Effector memory CD4-positive, alpha-beta T cell (primary cell): ENCODE data around the gene FITM1.

Source experiments
- DNase-seq, 3 donors: peaks; one replicate each; pipeline ENCODE4 v3.0.0-alpha.2; 2020
- H3K27ac ChIP-seq: 2 replicates; pipeline ENCODE4 v1.7.0; 2013; ENCODE audit warnings: mild to moderate bottlenecking, low read length, moderate library complexity; ENCODE audit not compliant: insufficient read depth, poor library complexity, severe bottlenecking
- H3K27me3 ChIP-seq: replicated peaks from 2 replicates; pipeline ENCODE4 v1.7.0; 2013; ENCODE audit warnings: mild to moderate bottlenecking, low read length; ENCODE audit not compliant: insufficient read depth, control insufficient read depth, poor library complexity, severe bottlenecking
- H3K36me3 ChIP-seq: 2 replicates; pipeline ENCODE4 v1.7.0; 2013; ENCODE audit warnings: mild to moderate bottlenecking, low read length, moderate library complexity; ENCODE audit not compliant: control insufficient read depth, insufficient read depth
- H3K4me1 ChIP-seq: 2 replicates; pipeline ENCODE4 v1.7.0; 2013; ENCODE audit warnings: low read length, mild to moderate bottlenecking; ENCODE audit not compliant: control insufficient read depth, insufficient read depth, poor library complexity, severe bottlenecking
- H3K4me3 ChIP-seq: 2 replicates; pipeline ENCODE4 v1.7.0; 2013; ENCODE audit warnings: low read length, low read depth, mild to moderate bottlenecking; ENCODE audit not compliant: insufficient read depth, poor library complexity, severe bottlenecking
- H3K9me3 ChIP-seq: 2 replicates; pipeline ENCODE4 v1.7.0; 2013; ENCODE audit warnings: mild to moderate bottlenecking, low read length, moderate library complexity; ENCODE audit not compliant: control insufficient read depth

Gene FITM1

GRCh38 chr14:24147761-24148428, 17.4 kb downstream of the FITM1 start:
- Histone ChIP-seq H3K36me3 (peaks cover 51% of the 10 kb centered on the region), H3K27ac (peak overlapping the region; percentile 93)

GRCh38 chr14:24149302-24149969, 19.0 kb downstream of the FITM1 start:
- no peaks in the 10 kb centered on the region for H3K27me3 ChIP-seq
- no peak overlapping the region for H3K4me3 ChIP-seq
- H3K27ac ChIP-seq: no peak overlapping the region
- DNase-seq: no peak
- H3K4me1 ChIP-seq: peaks cover 27% of the 10 kb centered on the region
- peaks cover 47% of the 10 kb centered on the region for H3K36me3 ChIP-seq
- no peaks in the 10 kb centered on the region for H3K9me3 ChIP-seq

More at GRCh38 chr14:24147761-24148428, 17.4 kb downstream of the FITM1 start:
- H3K4me3 ChIP-seq: peak overlapping the region; percentile 93
- H3K4me1 ChIP-seq: peaks cover 27% of the 10 kb centered on the region
- DNase-seq: peak in 1 of 3 donors; percentile 23
- H3K9me3 ChIP-seq: no peaks in the 10 kb centered on the region
- no peaks in the 10 kb centered on the region for H3K27me3 ChIP-seq

GRCh38 chr14:24150061-24150460, 19.6 kb downstream of the FITM1 start:
- Histone ChIP-seq H3K36me3 (peaks cover 53% of the 10 kb centered on the region), H3K4me1 (peaks cover 27% of the 10 kb centered on the region), H3K9me3 (no peaks in the 10 kb centered on the region), H3K27ac (no peak overlapping the region), H3K4me3 (no peak overlapping the region), H3K27me3 (no peaks in the 10 kb centered on the region)
- no peak for DNase-seq

GRCh38 chr14:24150567-24150966, 20.1 kb downstream of the FITM1 start:
- Histone ChIP-seq H3K9me3 (no peaks in the 10 kb centered on the region), H3K27ac (no peak overlapping the region), H3K4me1 (peaks cover 22% of the 10 kb centered on the region), H3K36me3 (peaks cover 58% of the 10 kb centered on the region), H3K4me3 (no peak overlapping the region), H3K27me3 (no peaks in the 10 kb centered on the region)
- DNase-seq: no peak

- H3K27ac ChIP-seq: no peak overlapping the region
- no peaks in the 10 kb centered on the region for H3K27me3 ChIP-seq
- H3K9me3 ChIP-seq: no peaks in the 10 kb centered on the region
- no peak overlapping the region for H3K4me3 ChIP-seq
- no peak for DNase-seq
- peaks cover 63% of the 10 kb centered on the region for H3K36me3 ChIP-seq
- H3K4me1 ChIP-seq: peaks cover 17% of the 10 kb centered on the region
Observed at GRCh38 chr14:24150993-24151392, 20.5 kb downstream of the FITM1 start.

- Histone ChIP-seq H3K27me3 (no peaks in the 10 kb centered on the region), H3K4me3 (no peak overlapping the region), H3K27ac (no peak overlapping the region), H3K9me3 (no peaks in the 10 kb centered on the region), H3K4me1 (peaks cover 17% of the 10 kb centered on the region), H3K36me3 (peaks cover 66% of the 10 kb centered on the region)
- no peak for DNase-seq
Observed at GRCh38 chr14:24151404-24152080, 21.1 kb downstream of the FITM1 start.

GRCh38 chr14:24155100-24155499, 24.6 kb downstream of the FITM1 start:
- Histone ChIP-seq H3K27ac (no peak overlapping the region), H3K36me3 (peaks cover 78% of the 10 kb centered on the region), H3K9me3 (no peaks in the 10 kb centered on the region), H3K4me1 (peaks cover under 1% of the 10 kb centered on the region), H3K4me3 (no peak overlapping the region), H3K27me3 (no peaks in the 10 kb centered on the region)
- no peak for DNase-seq

- Histone ChIP-seq H3K4me3 (no peak overlapping the region), H3K27ac (no peak overlapping the region), H3K36me3 (peaks cover 66% of the 10 kb centered on the region), H3K4me1 (peaks cover 3% of the 10 kb centered on the region), H3K9me3 (no peaks in the 10 kb centered on the region), H3K27me3 (no peaks in the 10 kb centered on the region)
- no peak for DNase-seq
Observed at GRCh38 chr14:24156840-24157239, 26.4 kb downstream of the FITM1 start.

- H3K36me3 ChIP-seq: peaks cover 62% of the 10 kb centered on the region
Observed at GRCh38 chr14:24157331-24157730, 26.9 kb downstream of the FITM1 start.

More at GRCh38 chr14:24157331-24157730, 26.9 kb downstream of the FITM1 start:
- DNase-seq: no peak
- Histone ChIP-seq H3K27me3 (no peaks in the 10 kb centered on the region), H3K4me1 (peaks cover 8% of the 10 kb centered on the region), H3K27ac (no peak overlapping the region), H3K9me3 (no peaks in the 10 kb centered on the region), H3K4me3 (no peak overlapping the region)
